Measurements from ENCODE around the gene ANKRD36C.
A peak's percentile ranks its signal among the peaks of the same experiment; 100 is the strongest.
"Not testable (repeated sequence)": the region's sequence is repeated elsewhere in the genome, so short reads cannot be mapped to it uniquely, and the experiment has no call there.

ANKRD36C gene

GRCh38 chr2:95992520-95993272 is 1.1 kb upstream of the ANKRD36C start:
- Histone ChIP-seq H3K4me3 (ENCODE audit: low read depth, low read length) (peak overlapping the region; percentile 89), H3K27ac (ENCODE audit: low read depth, low read length) (0 out of 2 replicates have a peak overlapping the region, but pooled peaks have one; percentile 45), H2AFZ (ENCODE audit: low read length, unreplicated experiment) (peak overlapping the region; percentile 95)
- not testable (repeated sequence) for H3K79me2 ChIP-seq (ENCODE audit: control insufficient read depth, insufficient read depth, low read length, unreplicated experiment); H3K4me1 ChIP-seq (ENCODE audit: control insufficient read depth, insufficient read depth, low read length, unreplicated experiment); H3K36me3 ChIP-seq (ENCODE audit: insufficient read depth, low read length); H3K27me3 ChIP-seq (ENCODE audit: insufficient read depth, low read length)

- H3K36me3 ChIP-seq (ENCODE audit: insufficient read depth, low read length); H3K79me2 ChIP-seq (ENCODE audit: control insufficient read depth, insufficient read depth, low read length, unreplicated experiment); H3K4me1 ChIP-seq (ENCODE audit: control insufficient read depth, insufficient read depth, low read length, unreplicated experiment); H2AFZ ChIP-seq (ENCODE audit: low read length, unreplicated experiment); H3K27ac ChIP-seq (ENCODE audit: low read depth, low read length); H3K27me3 ChIP-seq (ENCODE audit: insufficient read depth, low read length): not testable (repeated sequence)
- H3K4me3 ChIP-seq (ENCODE audit: low read depth, low read length), result peak overlapping the region; percentile 89
Measured at GRCh38 chr2:95992102-95992501, 478 bp upstream of the ANKRD36C start.

GRCh38 chr2:95990884-95991283 is 740 bp downstream of the ANKRD36C start:
- H3K27me3 ChIP-seq (ENCODE audit: insufficient read depth, low read length); H3K27ac ChIP-seq (ENCODE audit: low read depth, low read length); H2AFZ ChIP-seq (ENCODE audit: low read length, unreplicated experiment); H3K4me1 ChIP-seq (ENCODE audit: control insufficient read depth, insufficient read depth, low read length, unreplicated experiment); H3K79me2 ChIP-seq (ENCODE audit: control insufficient read depth, insufficient read depth, low read length, unreplicated experiment); H3K36me3 ChIP-seq (ENCODE audit: insufficient read depth, low read length): not testable (repeated sequence)
- H3K4me3 ChIP-seq (ENCODE audit: low read depth, low read length), result peak overlapping the region; percentile 66

GRCh38 chr2:95951662-95952061 is 40.0 kb downstream of the ANKRD36C start:
- H2AFZ ChIP-seq (ENCODE audit: low read length, unreplicated experiment); H3K27me3 ChIP-seq (ENCODE audit: insufficient read depth, low read length); H3K36me3 ChIP-seq (ENCODE audit: insufficient read depth, low read length); H3K4me1 ChIP-seq (ENCODE audit: control insufficient read depth, insufficient read depth, low read length, unreplicated experiment); H3K4me3 ChIP-seq (ENCODE audit: low read depth, low read length); H3K27ac ChIP-seq (ENCODE audit: low read depth, low read length); H3K79me2 ChIP-seq (ENCODE audit: control insufficient read depth, insufficient read depth, low read length, unreplicated experiment): not testable (repeated sequence)

- not testable (repeated sequence) for H3K4me1 ChIP-seq (ENCODE audit: control insufficient read depth, insufficient read depth, low read length, unreplicated experiment); H2AFZ ChIP-seq (ENCODE audit: low read length, unreplicated experiment); H3K27ac ChIP-seq (ENCODE audit: low read depth, low read length)
Measured at GRCh38 chr2:95948039-95948438, 43.6 kb downstream of the ANKRD36C start.

GRCh38 chr2:95939947-95940346 is 51.7 kb downstream of the ANKRD36C start:
- not testable (repeated sequence) for H3K4me3 ChIP-seq (ENCODE audit: low read depth, low read length); H3K27ac ChIP-seq (ENCODE audit: low read depth, low read length); H2AFZ ChIP-seq (ENCODE audit: low read length, unreplicated experiment); H3K36me3 ChIP-seq (ENCODE audit: insufficient read depth, low read length); H3K4me1 ChIP-seq (ENCODE audit: control insufficient read depth, insufficient read depth, low read length, unreplicated experiment); H3K79me2 ChIP-seq (ENCODE audit: control insufficient read depth, insufficient read depth, low read length, unreplicated experiment); H3K27me3 ChIP-seq (ENCODE audit: insufficient read depth, low read length)

More at GRCh38 chr2:95948039-95948438, 43.6 kb downstream of the ANKRD36C start:
- H3K27me3 ChIP-seq (ENCODE audit: insufficient read depth, low read length); H3K36me3 ChIP-seq (ENCODE audit: insufficient read depth, low read length); H3K4me3 ChIP-seq (ENCODE audit: low read depth, low read length); H3K79me2 ChIP-seq (ENCODE audit: control insufficient read depth, insufficient read depth, low read length, unreplicated experiment): not testable (repeated sequence)

- H3K36me3 ChIP-seq (ENCODE audit: insufficient read depth, low read length); H3K4me3 ChIP-seq (ENCODE audit: low read depth, low read length); H3K4me1 ChIP-seq (ENCODE audit: control insufficient read depth, insufficient read depth, low read length, unreplicated experiment); H2AFZ ChIP-seq (ENCODE audit: low read length, unreplicated experiment); H3K79me2 ChIP-seq (ENCODE audit: control insufficient read depth, insufficient read depth, low read length, unreplicated experiment); H3K27ac ChIP-seq (ENCODE audit: low read depth, low read length); H3K27me3 ChIP-seq (ENCODE audit: insufficient read depth, low read length): not testable (repeated sequence)
Measured at GRCh38 chr2:95930740-95931139, 60.9 kb downstream of the ANKRD36C start.

- H3K4me3 ChIP-seq (ENCODE audit: low read depth, low read length); H3K36me3 ChIP-seq (ENCODE audit: insufficient read depth, low read length); H3K79me2 ChIP-seq (ENCODE audit: control insufficient read depth, insufficient read depth, low read length, unreplicated experiment); H3K27ac ChIP-seq (ENCODE audit: low read depth, low read length); H3K27me3 ChIP-seq (ENCODE audit: insufficient read depth, low read length); H2AFZ ChIP-seq (ENCODE audit: low read length, unreplicated experiment): not testable (repeated sequence)
- H3K4me1 ChIP-seq (ENCODE audit: control insufficient read depth, insufficient read depth, low read length, unreplicated experiment), result peaks cover 12% of the 10 kb centered on the region
Measured at GRCh38 chr2:95917007-95917406, 74.6 kb downstream of the ANKRD36C start.

- not testable (repeated sequence) for H3K36me3 ChIP-seq (ENCODE audit: insufficient read depth, low read length); H3K27me3 ChIP-seq (ENCODE audit: insufficient read depth, low read length); H3K79me2 ChIP-seq (ENCODE audit: control insufficient read depth, insufficient read depth, low read length, unreplicated experiment); H3K27ac ChIP-seq (ENCODE audit: low read depth, low read length); H3K4me3 ChIP-seq (ENCODE audit: low read depth, low read length); H2AFZ ChIP-seq (ENCODE audit: low read length, unreplicated experiment)
- peaks cover 24% of the 10 kb centered on the region for H3K4me1 ChIP-seq (ENCODE audit: control insufficient read depth, insufficient read depth, low read length, unreplicated experiment)
Measured at GRCh38 chr2:95915131-95915530, 76.5 kb downstream of the ANKRD36C start.

- not testable (repeated sequence) for H3K27me3 ChIP-seq (ENCODE audit: insufficient read depth, low read length); H3K4me3 ChIP-seq (ENCODE audit: low read depth, low read length); H3K79me2 ChIP-seq (ENCODE audit: control insufficient read depth, insufficient read depth, low read length, unreplicated experiment); H3K36me3 ChIP-seq (ENCODE audit: insufficient read depth, low read length); H2AFZ ChIP-seq (ENCODE audit: low read length, unreplicated experiment)
- Histone ChIP-seq H3K4me1 (ENCODE audit: control insufficient read depth, insufficient read depth, low read length, unreplicated experiment) (peaks cover 20% of the 10 kb centered on the region), H3K27ac (ENCODE audit: low read depth, low read length) (peak overlapping the region; percentile 24; the same call in 1 of the 2 replicates)
Measured at GRCh38 chr2:95911431-95911830, 80.2 kb downstream of the ANKRD36C start.

- H3K36me3 ChIP-seq (ENCODE audit: insufficient read depth, low read length); H3K27me3 ChIP-seq (ENCODE audit: insufficient read depth, low read length); H3K79me2 ChIP-seq (ENCODE audit: control insufficient read depth, insufficient read depth, low read length, unreplicated experiment); H3K27ac ChIP-seq (ENCODE audit: low read depth, low read length); H2AFZ ChIP-seq (ENCODE audit: low read length, unreplicated experiment); H3K4me3 ChIP-seq (ENCODE audit: low read depth, low read length); H3K4me1 ChIP-seq (ENCODE audit: control insufficient read depth, insufficient read depth, low read length, unreplicated experiment): not testable (repeated sequence)
Measured at GRCh38 chr2:95894443-95894842, 97.2 kb downstream of the ANKRD36C start.
